H9 (cell line): ENCODE measurements around the gene RPL10A. TPM values are rescaled to one million over a fixed set of nuclear protein-coding genes. Genes with fewer than 3 reads are reported as not detected.

Experiments used
- DNase-seq: peaks from one replicate; pipeline ENCODE4 v3.0.0-alpha.2; 2017
- H2AFZ ChIP-seq: one replicate; pipeline ENCODE4 v1.6.1; 2013; ENCODE audit warnings: mild to moderate bottlenecking, low read length, control low read depth, moderate library complexity
- H2AK5ac ChIP-seq: 2 replicates; pipeline ENCODE4 v1.6.1; 2013; ENCODE audit warnings: low read length, control low read depth, mixed read lengths; ENCODE audit not compliant: insufficient read length
- H2BK120ac ChIP-seq: one replicate; pipeline ENCODE4 v1.6.1; 2013; ENCODE audit warnings: low read depth, mild to moderate bottlenecking, low read length, control low read depth, inconsistent platforms; ENCODE audit not compliant: poor library complexity, severe bottlenecking
- H2BK12ac ChIP-seq: 2 replicates; pipeline ENCODE4 v1.6.1; 2013; ENCODE audit warnings: low read length, control low read depth, mixed read lengths, low read depth; ENCODE audit not compliant: insufficient read length
- H2BK15ac ChIP-seq: 2 replicates; pipeline ENCODE4 v1.6.1; 2013; ENCODE audit warnings: low read depth, low read length, control low read depth
- H2BK20ac ChIP-seq: one replicate; pipeline ENCODE4 v1.6.1; 2013; ENCODE audit warnings: low read depth, mild to moderate bottlenecking, low read length, control low read depth, inconsistent platforms; ENCODE audit not compliant: poor library complexity, severe bottlenecking
- H2BK5ac ChIP-seq: 2 replicates; pipeline ENCODE4 v1.6.1; 2013; ENCODE audit warnings: low read length, control low read depth, mixed read lengths; ENCODE audit not compliant: insufficient read length
- H3K14ac ChIP-seq: 2 replicates; pipeline ENCODE4 v1.6.1; 2013; ENCODE audit warnings: low read length, control low read depth; ENCODE audit not compliant: insufficient read depth
- H3K18ac ChIP-seq: 2 replicates; pipeline ENCODE4 v1.6.1; 2013; ENCODE audit warnings: low read depth, mild to moderate bottlenecking, mixed read lengths, low read length, control low read depth; ENCODE audit not compliant: insufficient read length
- H3K23ac ChIP-seq: 2 replicates; pipeline ENCODE4 v1.6.1; 2013; ENCODE audit warnings: low read length, control low read depth, mixed read lengths, low read depth; ENCODE audit not compliant: insufficient read length
- H3K23me2 ChIP-seq: 2 replicates; pipeline ENCODE4 v1.6.1; 2013; ENCODE audit warnings: low read depth, mild to moderate bottlenecking, mixed read lengths, low read length, control low read depth; ENCODE audit not compliant: insufficient read length, poor library complexity, severe bottlenecking
- H3K27ac ChIP-seq: 2 replicates; pipeline ENCODE4 v1.5.1; 2013; ENCODE audit warnings: low read length, control low read depth, mixed read lengths, low read depth; ENCODE audit not compliant: insufficient read length
- H3K27me3 ChIP-seq: 2 replicates; pipeline ENCODE4 v1.6.1; 2013; ENCODE audit warnings: low read length, control low read depth, inconsistent platforms; ENCODE audit not compliant: insufficient read depth
- H3K4ac ChIP-seq: 2 replicates; pipeline ENCODE4 v1.6.1; 2013; ENCODE audit warnings: low read depth, mild to moderate bottlenecking, control low read depth, inconsistent platforms, low read length, moderate library complexity
- H3K4me1 ChIP-seq: 2 replicates; pipeline ENCODE4 v1.6.1; 2013; ENCODE audit warnings: low read length, control low read depth, inconsistent platforms; ENCODE audit not compliant: insufficient read depth
- H3K4me2 ChIP-seq: 2 replicates; pipeline ENCODE4 v1.6.1; 2013; ENCODE audit warnings: low read length, control low read depth, mixed read lengths; ENCODE audit not compliant: insufficient read length, insufficient read depth
- H3K56ac ChIP-seq: 2 replicates; pipeline ENCODE4 v1.6.1; 2013; ENCODE audit warnings: low read depth, mild to moderate bottlenecking, mixed read lengths, low read length, control low read depth; ENCODE audit not compliant: insufficient read length
- H3K79me1 ChIP-seq: 2 replicates; pipeline ENCODE4 v1.6.1; 2013; ENCODE audit warnings: low read depth, mild to moderate bottlenecking, moderate library complexity, low read length, control low read depth, inconsistent platforms; ENCODE audit not compliant: insufficient read depth, poor library complexity, severe bottlenecking
- H3K79me2 ChIP-seq: 2 replicates; pipeline ENCODE4 v1.6.1; 2013; ENCODE audit warnings: low read length, control low read depth, inconsistent platforms; ENCODE audit not compliant: insufficient read depth
- H3K9ac ChIP-seq: 2 replicates; pipeline ENCODE4 v1.6.1; 2013; ENCODE audit warnings: low read length, control low read depth, mixed read lengths; ENCODE audit not compliant: insufficient read length; ENCODE audit errors: extremely low read depth
- H3K9me3 ChIP-seq: one replicate; pipeline ENCODE4 v1.6.1; 2013; ENCODE audit warnings: low read depth, low read length, inconsistent platforms; ENCODE audit not compliant: control insufficient read depth
- H3T11ph ChIP-seq: one replicate; pipeline ENCODE4 v1.6.1; 2013; ENCODE audit warnings: mild to moderate bottlenecking, low read length, control low read depth, inconsistent platforms
- H4K20me1 ChIP-seq: one replicate; pipeline ENCODE4 v1.6.1; 2013; ENCODE audit not compliant: control insufficient read depth, insufficient read length, insufficient read depth
- H4K5ac ChIP-seq: 2 replicates; pipeline ENCODE4 v1.6.1; 2013; ENCODE audit warnings: low read depth, mild to moderate bottlenecking, mixed read lengths, low read length, control low read depth; ENCODE audit not compliant: insufficient read length
- H4K8ac ChIP-seq: replicated peaks from 2 replicates; pipeline ENCODE4 v1.6.1; 2013; ENCODE audit warnings: low read length, control low read depth, mixed read lengths, low read depth; ENCODE audit not compliant: insufficient read length
- H4K91ac ChIP-seq: 2 replicates; pipeline ENCODE4 v1.6.1; 2013; ENCODE audit warnings: low read depth, mild to moderate bottlenecking, moderate library complexity, mixed read lengths, low read length, control low read depth; ENCODE audit not compliant: insufficient read length
- H3K27ac Mint-ChIP-seq, 3 experiments: 2 replicates in 2 of 3; 3 replicates in 1 of 3; pipeline ENCODE4 v1.8.0; 2020 to 2021; ENCODE audit warnings: mixed read lengths in 3 of 3, mild to moderate bottlenecking in 1 of 3, moderate library complexity in 1 of 3
- H3K27me3 Mint-ChIP-seq: 2 replicates; pipeline ENCODE4 v1.8.0; 2021; ENCODE audit warnings: low read depth, mild to moderate bottlenecking, moderate library complexity, mixed read lengths
- H3K36me3 Mint-ChIP-seq, 3 experiments: 2 replicates in 2 of 3; 3 replicates in 1 of 3; pipeline ENCODE4 v1.8.0; 2020 to 2021; ENCODE audit warnings: low read depth in 3 of 3, mixed read lengths in 3 of 3; ENCODE audit not compliant: insufficient read depth in 1 of 3
- H3K4me1 Mint-ChIP-seq, 2 experiments: 2 replicates each; pipeline ENCODE4 v1.8.0; 2020; ENCODE audit warnings: mixed read lengths in 2 of 2
- H3K4me3 Mint-ChIP-seq, 2 experiments: 2 replicates in 1 of 2; 3 replicates in 1 of 2; pipeline ENCODE4 v1.8.0; 2020 to 2021; ENCODE audit warnings: mild to moderate bottlenecking in 2 of 2, mixed read lengths in 2 of 2, moderate library complexity in 1 of 2
- H3K9me3 Mint-ChIP-seq, 2 experiments: 2 replicates in 1 of 2; 3 replicates in 1 of 2; pipeline ENCODE4 v1.8.0; 2020; ENCODE audit warnings: mild to moderate bottlenecking in 2 of 2, mixed read lengths in 2 of 2, moderate library complexity in 1 of 2
- CTCF ChIP-seq: fragments of 200-600 bp; sonication (generic); conservative IDR thresholded peaks from 3 replicates; pipeline ENCODE4 v1.8.0; 2021; ENCODE audit warnings: antibody characterized with exemption, mild to moderate bottlenecking
- WGBS: extraction: QIAGEN DNeasy Blood & Tissue Kit; methylation state at CpG from one replicate; pipeline ENCODE4 v1.1.7; 2013; ENCODE audit warnings: missing lambda C conversion rate, low lambda C conversion rate, mixed read lengths; ENCODE audit not compliant: insufficient read length; ENCODE audit errors: extremely low coverage; 5-methylcytosine and 5-hydroxymethylcytosine counted together
- total RNA-seq: library from RNA; stranded (reverse); gene quantifications from 2 replicates; pipeline ENCODE4 v1.2.1, GENCODE V29; 2021

The RPL10A gene
- total RNA-seq, 1 experiment from 2014 or later, result 1,830 TPM

- Histone ChIP-seq H2BK12ac (peak overlapping the region; percentile 24), H2BK20ac (no peak overlapping the region), H3K27me3 (no peaks in the 10 kb centered on the region), H3K23ac (no peak overlapping the region), H4K20me1 (no peaks in the 10 kb centered on the region), H3K9me3 (no peaks in the 10 kb centered on the region), H3K79me2 (no peaks in the 10 kb centered on the region), H4K8ac (no peak overlapping the region), H4K91ac (no peak overlapping the region), H2AFZ (no peak overlapping the region), H3K23me2 (peaks cover 13% of the 10 kb centered on the region), H3K27ac (peak overlapping the region; percentile 32), H3K9ac (no peak overlapping the region), H3K4me1 (peaks cover 11% of the 10 kb centered on the region; the same call in 1 of the 2 replicates), H2BK120ac (no peak overlapping the region), H3K79me1 (no peaks in the 10 kb centered on the region), H2BK5ac (peak overlapping the region; percentile 45), H3K4ac (peak overlapping the region; percentile 56; the same call in 1 of the 2 replicates), H3K18ac (peak overlapping the region; percentile 89), H3T11ph (no peak overlapping the region), H2AK5ac (peak overlapping the region; percentile 19), H3K14ac (peak overlapping the region; percentile 60), H2BK15ac (no peak overlapping the region), H3K56ac (no peak overlapping the region), H3K4me2 (peak overlapping the region; percentile 47), H4K5ac (peak overlapping the region; percentile 31)
- Mint-ChIP-seq H3K4me1 (peaks cover 40 to 46% of the 10 kb centered on the region in 2 experiments), H3K27me3 (no peaks in the 10 kb centered on the region; the same call in none of the 2 replicates), H3K36me3 (peaks cover 2 to 25% (median 14%) of the 10 kb centered on the region in 3 experiments; a peak in 5 of 7 replicates), H3K9me3 (no peaks in the 10 kb centered on the region; a peak in 1 of 5 replicates), H3K4me3 (peak overlapping the region; percentile 53 to 61; a peak in 3 of 5 replicates), H3K27ac (peak overlapping the region; percentile 97 to 99 (median 99))
- no CpG with 5 or more reads among the region's 7 CpGs for WGBS
- no peak for TF ChIP-seq CTCF
- peak; percentile 67 for DNase-seq
Observed at GRCh38 chr6:35484921-35485392, 16.8 kb downstream of the RPL10A start.
